Esophagus squamous epithelium (tissue), 4 donors: ENCODE results near the gene CCNB1IP1.

ENCODE experiments used
- CTCF ChIP-seq, 6 experiments: fragments of 450-650 bp in 4 of 6; fragments of 200-600 bp in 2 of 6; sonication (generic) in 2 of 6; IDR thresholded peaks; one replicate each; pipeline ENCODE4 v1.5.1; 2016 to 2019; ENCODE audit warnings: antibody characterized with exemption in 6 of 6, mild to moderate bottlenecking in 4 of 6, moderate library complexity in 4 of 6
- POLR2A ChIP-seq, 4 donors: fragments of 450-650 bp; IDR thresholded peaks; one replicate each; pipeline ENCODE4 v1.6.1; 2017; ENCODE audit warnings: antibody characterized with exemption in 4 of 4, mild to moderate bottlenecking in 4 of 4, moderate library complexity in 3 of 4

GRCh38 chr14:20350282-20350681 lies 17.2 kb upstream of the CCNB1IP1 start:
- TF ChIP-seq CTCF (IDR thresholded peaks at IDR 0.05): no peak
- TF ChIP-seq POLR2A (IDR thresholded peaks at IDR 0.05): no peak
